GM12872 (cell line): Measurements from ENCODE around the gene ELP4.

Experiments
- CTCF ChIP-seq: IDR thresholded peaks from 3 replicates; pipeline ENCODE4 v1.5.1; 2011; ENCODE audit warnings: low read depth, mild to moderate bottlenecking, low read length, moderate library complexity; ENCODE audit not compliant: insufficient read depth

The ELP4 gene

GRCh38 chr11:31807799-31808667 is 298.5 kb downstream of the ELP4 start:
- no peak for TF ChIP-seq CTCF

- no peak for TF ChIP-seq CTCF
Measured at GRCh38 chr11:31808721-31809540, 299.4 kb downstream of the ELP4 start.

GRCh38 chr11:31809541-31809856 is 299.9 kb downstream of the ELP4 start:
- TF ChIP-seq CTCF: no peak

GRCh38 chr11:31809857-31810778 is 300.6 kb downstream of the ELP4 start:
- TF ChIP-seq CTCF: no peak

- TF ChIP-seq CTCF: no peak
Measured at GRCh38 chr11:31810779-31811647, 301.4 kb downstream of the ELP4 start, which contains the start of gene PAX6. TSS of gene PAX6 (minus strand) at chr11:31811322. CDS start at chr11:31806411, 4,911 bp downstream.

- TF ChIP-seq CTCF: no peak
Measured at GRCh38 chr11:31812383-31813381, 303.1 kb downstream of the ELP4 start.
